GM04503 (cell line): ENCODE results near the gene GTF2IRD1.
"Not testable (repeated sequence)": the region's sequence is repeated elsewhere in the genome, so short reads cannot be mapped to it uniquely, and the experiment has no call there.

Source experiments
- DNase-seq: peaks from one replicate; pipeline ENCODE4 v3.0.0-alpha.2; 2012; ENCODE audit warnings: low read depth

Gene GTF2IRD1

GRCh38 chr7:74430409-74430808 lies 23.3 kb upstream of the GTF2IRD1 start:
- not testable (repeated sequence) for DNase-seq

- DNase-seq = no peak
Observed at GRCh38 chr7:74430961-74431466, 22.7 kb upstream of the GTF2IRD1 start.

- DNase-seq = not testable (repeated sequence)
Observed at GRCh38 chr7:74437291-74437571, 16.5 kb upstream of the GTF2IRD1 start.

GRCh38 chr7:74438327-74438726 lies 15.4 kb upstream of the GTF2IRD1 start:
- no peak for DNase-seq

GRCh38 chr7:74439541-74439940 lies 14.2 kb upstream of the GTF2IRD1 start:
- no peak for DNase-seq

GRCh38 chr7:74440143-74440542 lies 13.6 kb upstream of the GTF2IRD1 start:
- not testable (repeated sequence) for DNase-seq

GRCh38 chr7:74441801-74442200 lies 11.9 kb upstream of the GTF2IRD1 start:
- no peak for DNase-seq

- DNase-seq = no peak
Observed at GRCh38 chr7:74443543-74444247, 10.0 kb upstream of the GTF2IRD1 start.

- no peak for DNase-seq
Observed at GRCh38 chr7:74449144-74449543, 4.6 kb upstream of the GTF2IRD1 start.

GRCh38 chr7:74449809-74450397 lies 3.8 kb upstream of the GTF2IRD1 start:
- DNase-seq = no peak

- no peak for DNase-seq
Observed at GRCh38 chr7:74452748-74453321, 871 bp upstream of the GTF2IRD1 start.

- no peak for DNase-seq
Observed at GRCh38 chr7:74454021-74454924, 567 bp downstream of the GTF2IRD1 start.

GRCh38 chr7:74454925-74455288 lies 1.2 kb downstream of the GTF2IRD1 start:
- no peak for DNase-seq

GRCh38 chr7:74455291-74455804 lies 1.6 kb downstream of the GTF2IRD1 start:
- DNase-seq = no peak

- no peak for DNase-seq
Observed at GRCh38 chr7:74455928-74456327, 2.2 kb downstream of the GTF2IRD1 start.

GRCh38 chr7:74457007-74457406 lies 3.3 kb downstream of the GTF2IRD1 start:
- no peak for DNase-seq

GRCh38 chr7:74461970-74462706 lies 8.4 kb downstream of the GTF2IRD1 start:
- DNase-seq = no peak

- DNase-seq = no peak
Observed at GRCh38 chr7:74462707-74463100, 9.0 kb downstream of the GTF2IRD1 start.

GRCh38 chr7:74464931-74465886 lies 11.5 kb downstream of the GTF2IRD1 start:
- DNase-seq = no peak

GRCh38 chr7:74466196-74466813 lies 12.6 kb downstream of the GTF2IRD1 start:
- no peak for DNase-seq
